ENCODE data around the gene RNF11. TPM values are rescaled to one million over a fixed set of nuclear protein-coding genes. Genes with fewer than 3 reads are reported as not detected.

RNF11 gene
- total RNA-seq, 1 donor from 2014 or later, result 83.6 TPM

DNA sequence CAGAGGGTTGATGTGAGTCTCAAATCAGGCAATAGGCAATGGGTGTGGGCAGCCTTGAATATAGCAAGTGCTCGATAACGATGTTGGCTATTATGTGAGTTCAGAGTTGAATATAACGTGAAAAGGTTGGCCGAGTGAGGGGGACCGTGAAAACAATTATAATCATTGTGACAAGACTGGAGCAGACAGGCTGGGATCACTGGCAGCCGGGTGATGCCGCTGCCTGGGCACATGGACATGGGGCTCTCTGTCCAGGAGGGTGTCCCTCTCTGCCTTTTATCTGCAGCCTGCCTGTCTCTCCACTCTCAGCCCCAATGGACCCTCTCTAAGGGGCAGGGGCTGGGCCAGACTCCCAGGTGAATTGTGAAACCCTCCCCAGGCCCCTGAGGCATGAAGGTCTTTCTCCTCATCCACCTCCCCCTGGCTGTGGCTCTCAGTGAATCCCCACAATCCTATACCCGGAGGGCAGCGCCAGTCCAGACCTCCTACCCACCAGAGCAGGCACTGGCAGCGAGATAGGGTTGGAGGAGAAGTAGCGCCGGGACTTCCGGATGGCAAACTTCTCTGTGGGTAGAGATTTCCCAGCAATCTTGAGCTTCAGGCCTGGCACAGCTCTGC, 57.9 kb downstream of the RNF11 start:
- H3K27me3 ChIP-seq (ENCODE audit: low read depth), result no peaks in the 10 kb centered on the region
- H3K27ac ChIP-seq, result no peak overlapping the region
- H3K36me3 ChIP-seq, result no peaks in the 10 kb centered on the region
- H3K4me3 ChIP-seq, result no peak overlapping the region
- ATAC-seq (no peak), DNase-seq (no peak)
- H3K4me1 ChIP-seq, result peaks cover 17% of the 10 kb centered on the region
- TF ChIP-seq, protein P1, sequence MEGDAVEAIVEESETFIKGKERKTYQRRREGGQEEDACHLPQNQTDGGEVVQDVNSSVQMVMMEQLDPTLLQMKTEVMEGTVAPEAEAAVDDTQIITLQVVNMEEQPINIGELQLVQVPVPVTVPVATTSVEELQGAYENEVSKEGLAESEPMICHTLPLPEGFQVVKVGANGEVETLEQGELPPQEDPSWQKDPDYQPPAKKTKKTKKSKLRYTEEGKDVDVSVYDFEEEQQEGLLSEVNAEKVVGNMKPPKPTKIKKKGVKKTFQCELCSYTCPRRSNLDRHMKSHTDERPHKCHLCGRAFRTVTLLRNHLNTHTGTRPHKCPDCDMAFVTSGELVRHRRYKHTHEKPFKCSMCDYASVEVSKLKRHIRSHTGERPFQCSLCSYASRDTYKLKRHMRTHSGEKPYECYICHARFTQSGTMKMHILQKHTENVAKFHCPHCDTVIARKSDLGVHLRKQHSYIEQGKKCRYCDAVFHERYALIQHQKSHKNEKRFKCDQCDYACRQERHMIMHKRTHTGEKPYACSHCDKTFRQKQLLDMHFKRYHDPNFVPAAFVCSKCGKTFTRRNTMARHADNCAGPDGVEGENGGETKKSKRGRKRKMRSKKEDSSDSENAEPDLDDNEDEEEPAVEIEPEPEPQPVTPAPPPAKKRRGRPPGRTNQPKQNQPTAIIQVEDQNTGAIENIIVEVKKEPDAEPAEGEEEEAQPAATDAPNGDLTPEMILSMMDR (IDR thresholded peaks at IDR 0.05), result no peak
- intact Hi-C loops (cut with DNase I), result no loop called here
- H3K9me3 ChIP-seq, result no peaks in the 10 kb centered on the region

DNA sequence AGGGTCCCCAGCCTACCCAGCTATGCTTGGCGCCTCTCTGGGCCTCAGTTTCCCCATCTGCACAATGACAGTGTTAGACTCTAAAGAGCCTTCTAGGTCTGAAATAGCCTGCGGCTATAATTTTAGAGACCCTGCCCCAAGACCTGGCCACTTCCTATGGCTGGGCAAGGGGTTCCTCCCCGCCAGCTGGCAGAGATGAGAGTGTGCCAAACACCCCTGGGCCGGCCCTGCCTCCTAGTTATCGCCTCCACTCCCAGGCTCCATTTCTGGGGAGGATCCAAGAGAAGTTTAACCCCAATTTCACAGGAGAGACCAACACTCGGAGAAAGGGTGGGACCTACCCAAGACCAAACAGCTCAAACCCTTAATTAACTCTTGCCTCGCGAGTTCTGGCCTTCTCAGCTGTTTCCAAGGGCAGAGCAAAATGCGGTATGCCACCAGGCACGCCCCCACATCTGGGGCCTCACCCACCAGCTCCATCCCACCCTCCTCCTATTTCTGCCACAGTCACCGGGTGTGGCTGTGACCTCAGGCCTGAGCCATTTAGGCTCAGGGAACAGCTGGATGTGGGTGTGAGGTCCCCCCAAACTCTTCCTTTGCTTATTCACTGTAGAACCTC, 58.6 kb downstream of the RNF11 start:
- DNase-seq, result no peak

DNA sequence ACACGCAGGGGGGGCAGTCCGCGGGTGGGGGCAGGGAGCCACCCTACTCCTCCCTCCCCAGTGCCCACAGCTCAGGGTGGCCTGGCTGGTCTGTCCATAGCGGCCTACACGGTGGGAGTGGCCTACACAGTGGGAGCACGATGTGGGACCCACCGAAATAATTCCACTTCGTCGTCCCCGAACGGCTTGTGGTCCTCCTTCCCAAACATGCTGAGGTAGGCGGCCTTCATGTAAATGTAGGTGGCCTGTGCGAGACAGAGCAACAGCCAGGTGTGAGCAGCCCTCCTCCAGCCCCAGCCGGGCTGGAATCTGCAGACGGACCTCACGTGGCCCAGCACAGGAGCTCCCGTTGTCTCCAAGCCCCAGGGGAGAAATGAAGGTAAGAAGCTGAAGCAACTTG, 59.9 kb downstream of the RNF11 start:
- Histone ChIP-seq H3K27ac (no peak overlapping the region), H3K36me3 (no peaks in the 10 kb centered on the region), H3K4me1 (peaks cover 17% of the 10 kb centered on the region), H3K9me3 (no peaks in the 10 kb centered on the region), H3K27me3 (ENCODE audit: low read depth) (no peaks in the 10 kb centered on the region), H3K4me3 (no peak overlapping the region)
- DNase-seq (no peak), ATAC-seq (peak in 1 of 2 donors; percentile 17)
- TF ChIP-seq, protein P1 (IDR thresholded peaks at IDR 0.05), result no peak
- intact Hi-C loops (cut with DNase I), result no loop called here

More for the DNA sequence above, 58.6 kb downstream of the RNF11 start:
- Histone ChIP-seq H3K9me3 (no peaks in the 10 kb centered on the region), H3K27ac (no peak overlapping the region), H3K36me3 (no peaks in the 10 kb centered on the region), H3K4me1 (peaks cover 17% of the 10 kb centered on the region), H3K27me3 (ENCODE audit: low read depth) (no peaks in the 10 kb centered on the region), H3K4me3 (no peak overlapping the region)
- TF ChIP-seq, protein P1 (IDR thresholded peaks at IDR 0.05), result no peak
- intact Hi-C loops (cut with DNase I), result no loop called here
- ATAC-seq, result no peak

DNA sequence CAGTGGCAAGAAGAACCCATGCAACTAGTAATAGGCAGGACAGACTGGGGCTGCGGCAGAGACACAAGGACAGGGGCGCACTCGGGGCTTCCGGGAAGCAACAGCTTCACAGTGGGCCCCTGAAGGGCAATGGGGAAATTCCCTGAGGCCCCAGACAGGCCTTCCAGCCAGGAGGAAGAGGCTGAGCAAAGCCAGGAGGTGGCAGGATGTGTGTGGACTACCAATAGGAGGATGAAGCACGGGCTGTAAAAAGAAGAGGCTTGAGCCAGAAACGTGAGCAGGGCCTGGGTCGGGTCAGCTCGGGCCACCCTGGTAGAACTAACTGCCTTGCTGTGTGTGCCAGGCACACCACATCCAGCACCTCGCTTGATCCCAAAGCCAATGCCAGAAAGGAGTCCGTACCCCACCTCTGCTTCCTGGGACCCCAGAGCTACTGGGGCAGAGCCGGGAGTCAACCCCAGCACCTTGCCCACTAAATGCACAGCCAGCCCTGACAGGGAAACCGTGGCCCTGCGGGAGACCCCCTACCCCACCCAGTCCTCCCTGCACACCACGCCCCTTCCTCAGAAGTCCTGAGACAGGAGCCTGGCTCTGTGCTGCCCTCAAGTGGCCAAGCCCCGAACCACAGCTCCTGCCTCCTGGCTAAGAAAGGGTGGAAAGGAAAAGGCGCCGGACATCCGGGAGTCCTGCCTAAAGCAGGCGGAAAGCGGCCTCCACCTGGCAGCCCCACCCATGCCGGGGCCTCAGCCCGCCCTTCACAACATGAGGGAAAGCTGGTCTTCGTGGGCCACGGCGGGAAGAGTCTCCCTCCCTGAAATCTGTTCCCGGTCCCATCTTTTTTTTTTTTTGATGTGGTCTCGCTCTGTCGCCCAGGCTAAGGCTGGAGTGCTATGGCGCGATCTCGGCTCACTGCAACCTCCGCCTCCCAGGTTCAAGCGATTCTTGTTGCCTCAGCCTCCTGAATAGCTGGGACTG, 60.6 kb downstream of the RNF11 start:
- TF ChIP-seq, protein P1 (IDR thresholded peaks at IDR 0.05), result peak; percentile 94
- no peaks in the 10 kb centered on the region for H3K9me3 ChIP-seq
- peaks cover 17% of the 10 kb centered on the region for H3K4me1 ChIP-seq
- no peaks in the 10 kb centered on the region for H3K36me3 ChIP-seq
- H3K27me3 ChIP-seq (ENCODE audit: low read depth), result no peaks in the 10 kb centered on the region
- peak overlapping the region; percentile 57 for H3K4me3 ChIP-seq
- no peak overlapping the region for H3K27ac ChIP-seq
- peak; percentile 87 for DNase-seq
- ATAC-seq, result peak; percentile 91 to 92
- intact Hi-C loops (cut with DNase I), result no loop called here

Measured in lower lobe of right lung (tissue), 2 donors.